PC-9 (cell line): Measurements from ENCODE around the gene RBM17.
"Not testable (repeated sequence)": the region's sequence is repeated elsewhere in the genome, so short reads cannot be mapped to it uniquely, and the experiment has no call there.

Experiments used
- CTCF ChIP-seq: fragments of 200-600 bp; sonication (generic); conservative IDR thresholded peaks from 2 replicates; pipeline ENCODE4 v1.6.1; 2017; ENCODE audit warnings: mixed run types, antibody characterized with exemption, mild to moderate bottlenecking, moderate library complexity
- EZH2 ChIP-seq: fragments of 200-600 bp; sonication (generic); IDR thresholded peaks from 2 replicates; pipeline ENCODE4 v1.8.0; 2017; ENCODE audit warnings: antibody characterized with exemption, low read depth

- not testable (repeated sequence) for TF ChIP-seq CTCF, EZH2
Observed at GRCh38 chr10:6165933-6166332, 77.1 kb downstream of the RBM17 start.
